Femur (tissue), 1 donor: ENCODE results near the gene CHMP6.
A peak's percentile ranks its signal among the peaks of the same experiment; 100 is the strongest.

ENCODE experiments used
- DNase-seq: peaks from one replicate; pipeline ENCODE4 v3.0.0-alpha.2; 2017

CHMP6 gene

DNA sequence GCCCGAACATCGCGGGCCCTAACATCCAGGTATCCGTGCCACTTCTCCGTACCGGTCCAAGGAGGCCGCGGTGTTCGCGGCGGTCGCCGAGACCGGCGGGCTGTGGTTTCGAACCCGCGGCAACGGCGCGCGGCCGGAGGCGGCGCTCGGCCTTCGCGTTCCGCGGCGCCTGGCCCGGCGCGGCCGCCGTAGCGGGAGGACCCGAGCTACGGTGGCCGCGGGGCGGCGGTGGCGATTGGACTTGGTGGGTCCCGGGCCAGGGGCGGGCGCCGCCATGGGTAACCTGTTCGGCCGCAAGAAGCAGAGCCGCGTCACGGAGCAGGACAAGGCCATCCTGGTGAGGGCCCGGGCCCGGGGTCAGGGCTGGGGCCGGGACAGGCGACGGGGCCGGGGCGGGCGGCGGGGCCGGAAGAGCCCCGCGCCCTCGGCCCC lies at the start of gene CHMP6:
Gene CHMP6 (plus strand): TSS at position 197 of the 432 bp plus-strand sequence. CDS start 78 bp downstream, at position 275.
- DNase-seq: peak; percentile 84

DNA sequence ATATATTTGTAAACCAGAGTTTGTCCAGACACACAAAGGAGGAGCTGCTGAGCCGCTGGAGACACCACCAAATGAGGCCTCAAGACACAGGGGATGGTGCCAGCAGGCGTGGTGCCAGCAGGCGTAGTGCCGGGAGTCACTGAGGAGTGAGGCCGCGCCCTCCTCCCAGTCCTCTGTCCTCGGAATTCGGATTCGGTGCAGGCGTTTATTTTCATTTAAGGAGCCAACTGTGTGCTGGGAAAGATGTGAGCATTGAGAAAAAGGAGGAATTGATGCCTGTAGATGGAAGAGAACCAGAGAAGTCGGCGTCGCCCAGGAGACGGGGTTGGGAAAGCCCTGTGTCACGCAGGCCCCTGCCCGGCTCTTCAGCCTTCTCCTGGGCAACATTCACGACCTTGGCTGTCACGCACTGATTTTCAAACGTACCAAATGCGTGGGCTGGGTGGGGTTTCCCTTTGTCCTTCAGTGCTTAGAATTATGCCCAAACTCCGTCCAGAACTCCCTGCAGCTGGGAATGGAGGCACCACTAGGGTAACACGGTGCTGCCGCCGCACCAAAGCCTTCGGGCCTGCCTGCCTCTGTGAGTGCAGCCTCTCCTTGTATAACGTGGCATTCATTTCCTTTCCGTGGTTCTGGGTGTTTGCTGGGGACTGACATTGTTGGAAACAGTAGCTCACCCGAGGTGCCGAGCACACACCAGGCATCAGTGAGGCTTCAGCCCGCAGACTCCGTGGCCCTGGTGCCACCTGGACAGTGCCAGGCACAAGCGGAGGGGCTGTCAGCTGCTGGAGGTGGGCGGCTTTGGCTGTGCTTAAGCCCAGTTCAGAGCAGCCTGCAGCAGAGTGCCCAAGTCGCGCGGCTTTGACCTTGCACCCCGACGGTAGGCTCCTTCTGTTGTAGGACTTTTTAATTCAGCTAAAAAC lies 49.0 kb upstream of the CHMP6 start:
- peak; percentile 96 for DNase-seq

DNA sequence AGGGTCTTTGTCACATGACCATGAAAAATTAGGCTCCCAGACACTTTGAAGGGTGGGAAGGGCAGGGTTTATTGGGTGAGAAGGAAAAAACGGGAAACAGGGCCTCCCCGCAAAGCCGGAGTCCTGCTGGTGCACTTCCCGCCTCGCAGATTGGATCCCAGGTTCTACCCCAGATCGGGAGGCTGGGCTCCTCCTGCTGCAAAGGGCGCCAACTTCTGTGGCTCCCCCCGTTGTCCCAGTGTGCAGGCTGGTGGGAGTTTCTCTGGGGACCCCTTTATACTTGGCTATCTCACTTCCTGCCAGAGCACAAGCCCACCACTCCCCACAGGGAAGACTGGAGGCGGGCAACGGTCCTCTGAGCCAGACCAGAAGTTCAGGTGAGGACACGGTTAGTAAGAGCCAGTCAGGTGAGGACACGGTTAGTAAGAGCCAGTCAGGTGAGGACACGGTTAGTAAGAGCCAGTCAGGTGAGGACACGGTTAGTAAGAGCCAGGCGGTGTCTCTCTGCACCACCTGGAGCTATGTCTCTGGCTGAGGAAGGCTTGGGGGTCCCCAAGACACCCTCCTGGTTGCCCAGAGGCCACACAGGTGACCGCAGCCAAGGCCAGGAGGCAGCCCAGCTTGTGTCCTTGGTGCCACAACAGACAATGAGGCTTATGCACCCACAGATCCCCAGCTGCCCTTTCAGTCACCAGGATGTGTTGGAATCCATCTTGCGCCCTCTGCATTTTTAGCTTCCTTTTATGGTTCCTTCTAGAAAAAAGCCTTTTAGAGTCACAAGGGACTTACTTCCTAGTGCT lies 48.1 kb upstream of the CHMP6 start:
- no peak for DNase-seq

DNA sequence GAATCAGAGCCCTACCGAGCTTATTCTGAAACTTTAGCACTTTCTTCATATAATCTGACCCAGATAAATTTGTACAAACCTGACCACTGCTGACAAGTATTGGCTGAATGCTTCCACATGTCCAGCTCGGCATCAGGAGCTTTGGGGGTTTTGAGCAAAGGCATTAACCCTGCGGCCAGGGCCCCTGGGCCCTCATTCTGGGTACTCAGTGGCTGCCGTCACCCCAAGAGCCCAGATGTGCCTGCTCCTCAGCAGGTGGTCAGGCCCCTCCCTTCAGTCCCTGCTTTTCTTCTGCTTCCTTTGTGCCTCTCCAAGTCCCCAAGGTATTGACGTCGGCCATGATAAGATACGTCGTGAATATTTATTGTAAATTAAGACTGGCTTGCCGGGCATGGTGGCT lies 47.3 kb upstream of the CHMP6 start:
- no peak for DNase-seq

DNA sequence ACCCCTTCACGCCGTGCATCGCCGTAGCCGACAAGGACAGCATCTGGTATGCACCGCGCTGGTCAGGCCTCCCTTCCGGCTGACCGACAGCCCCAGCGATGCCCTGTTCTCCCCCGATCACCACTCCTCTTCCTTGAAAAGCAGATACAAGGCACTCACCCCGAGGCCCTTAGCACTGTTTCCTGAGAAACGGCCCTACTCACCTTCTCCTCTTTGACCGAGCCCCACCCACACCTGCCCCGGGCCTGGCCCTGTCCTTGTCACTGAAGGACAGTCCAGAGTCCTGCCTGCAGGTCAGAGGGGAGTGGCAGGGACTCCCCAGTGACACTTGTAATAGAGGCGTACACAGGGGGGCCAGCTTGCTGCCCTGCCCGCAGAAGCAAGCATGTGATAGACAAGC lies 45.9 kb upstream of the CHMP6 start:
- DNase-seq: no peak

DNA sequence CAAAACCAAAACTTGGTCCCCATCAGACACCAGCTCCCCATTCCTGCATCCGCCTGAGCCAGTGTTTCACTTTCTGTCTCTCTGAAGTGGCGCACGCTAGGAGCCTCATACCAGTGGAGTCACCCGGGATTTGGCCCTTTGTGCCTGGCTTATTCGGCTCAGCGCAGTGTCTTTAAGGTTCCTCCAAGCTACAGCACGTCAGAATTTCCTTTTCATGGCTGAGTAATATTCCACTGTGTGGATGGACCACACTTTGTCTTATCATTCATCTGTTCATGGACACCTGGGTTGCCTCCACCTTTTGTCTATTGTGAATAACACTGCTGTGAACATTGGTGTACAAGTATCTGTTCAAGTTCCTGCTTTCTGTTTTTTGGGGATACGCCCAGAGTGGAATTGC lies 45.2 kb upstream of the CHMP6 start:
- DNase-seq: no peak

DNA sequence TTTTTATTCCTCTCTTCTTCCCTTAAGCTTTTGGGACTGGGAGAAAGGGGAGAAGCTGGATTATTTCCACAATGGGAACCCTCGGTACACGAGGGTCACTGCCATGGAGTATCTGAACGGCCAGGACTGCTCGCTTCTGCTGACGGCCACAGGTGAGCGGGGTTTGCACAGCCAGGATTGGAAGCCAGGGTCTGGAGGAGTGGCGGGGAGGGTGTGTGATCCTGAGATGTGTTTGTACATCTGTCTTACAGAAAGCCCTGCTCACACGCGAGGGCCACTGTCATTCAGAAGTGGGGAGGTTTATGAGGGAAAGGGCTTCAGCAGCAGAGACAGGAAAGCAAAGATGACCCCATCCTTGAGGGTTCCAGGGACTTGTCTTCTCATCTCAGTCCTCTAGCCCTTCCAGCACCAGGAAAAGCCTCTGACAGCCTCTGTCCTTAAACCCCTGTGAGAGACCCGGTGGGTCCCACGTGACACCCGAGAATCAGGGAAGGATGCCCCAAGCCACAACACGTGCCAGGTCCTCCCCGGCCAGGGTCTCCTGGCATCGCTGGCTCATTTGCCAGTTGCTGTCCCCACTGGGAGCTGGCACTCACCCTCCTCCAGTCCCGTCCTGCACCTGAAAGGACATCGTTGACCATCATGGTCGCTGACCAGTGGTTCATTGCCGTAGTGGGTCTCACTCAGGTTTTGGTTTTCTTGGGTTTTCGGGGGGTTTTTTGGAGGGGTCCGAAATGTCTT lies 44.3 kb upstream of the CHMP6 start:
- no peak for DNase-seq

DNA sequence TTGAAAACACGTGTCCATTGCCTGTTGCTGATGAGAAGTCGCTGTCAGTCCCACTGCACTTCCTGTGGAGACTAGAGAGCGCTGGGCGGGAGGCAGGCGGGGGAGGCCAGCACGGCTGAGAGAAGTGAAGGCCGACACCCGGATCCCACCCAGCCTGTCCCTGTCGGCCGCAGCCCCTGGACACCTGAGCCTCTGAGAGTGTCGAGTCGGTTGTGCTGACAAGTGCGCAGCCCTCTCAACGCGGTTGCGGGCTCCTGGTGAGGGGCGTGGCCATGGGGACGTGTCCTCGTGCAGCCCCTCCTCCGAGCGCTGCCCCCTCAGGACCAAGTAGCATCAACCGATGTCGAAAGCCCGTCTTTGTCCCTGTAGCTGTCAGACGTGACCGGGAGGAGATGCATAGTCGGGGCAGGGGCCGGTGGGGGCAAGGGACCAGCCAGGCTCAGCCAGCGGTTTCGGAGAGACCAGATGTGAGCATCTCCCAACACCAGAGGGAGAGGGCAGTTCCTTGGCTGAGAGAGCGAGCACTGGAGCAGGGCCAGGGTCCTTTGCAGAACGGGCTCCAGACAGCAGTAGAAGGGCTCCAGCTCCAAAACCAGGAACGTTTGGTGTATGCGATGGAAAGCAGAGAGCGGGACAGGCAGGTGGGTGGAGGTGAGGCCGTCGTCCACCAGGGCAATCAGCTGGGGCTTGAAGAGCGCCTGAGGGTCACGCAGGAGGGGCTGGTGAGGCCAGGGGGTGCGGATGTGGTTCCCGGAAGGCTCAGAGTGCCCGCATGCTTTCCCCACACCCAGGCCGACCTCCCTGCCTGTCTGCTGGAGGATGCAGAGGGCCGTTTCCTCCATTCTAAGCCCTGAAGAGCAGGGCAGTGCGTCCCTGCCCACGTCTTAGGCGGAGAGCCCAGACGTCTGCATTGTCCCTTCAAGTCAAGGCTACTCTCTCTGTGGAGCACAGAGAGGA lies 43.3 kb upstream of the CHMP6 start:
- no peak for DNase-seq

DNA sequence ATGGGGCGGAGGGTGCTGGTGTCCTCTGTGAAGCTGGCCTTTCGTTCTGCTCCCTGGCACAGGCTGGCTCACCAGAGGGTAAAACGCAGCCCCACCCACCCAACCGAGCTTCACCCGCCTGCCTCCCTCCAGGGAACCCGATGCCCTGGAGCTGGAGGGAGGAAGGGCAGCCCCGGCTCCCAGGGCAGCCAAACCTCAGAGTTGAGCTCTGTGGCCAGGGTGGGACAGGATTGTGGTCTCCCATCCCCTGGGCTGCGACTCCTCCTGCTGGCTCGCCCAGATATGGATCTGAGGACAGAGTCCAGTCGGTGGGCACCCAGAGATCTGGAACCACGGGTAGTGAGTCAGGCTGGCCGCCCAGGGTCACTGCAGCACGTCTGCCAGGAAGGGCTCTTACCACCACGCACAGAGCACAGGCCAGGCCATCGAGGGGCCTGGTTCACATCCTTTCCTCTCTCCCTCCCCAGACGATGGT lies 42.6 kb upstream of the CHMP6 start:
- DNase-seq: no peak

DNA sequence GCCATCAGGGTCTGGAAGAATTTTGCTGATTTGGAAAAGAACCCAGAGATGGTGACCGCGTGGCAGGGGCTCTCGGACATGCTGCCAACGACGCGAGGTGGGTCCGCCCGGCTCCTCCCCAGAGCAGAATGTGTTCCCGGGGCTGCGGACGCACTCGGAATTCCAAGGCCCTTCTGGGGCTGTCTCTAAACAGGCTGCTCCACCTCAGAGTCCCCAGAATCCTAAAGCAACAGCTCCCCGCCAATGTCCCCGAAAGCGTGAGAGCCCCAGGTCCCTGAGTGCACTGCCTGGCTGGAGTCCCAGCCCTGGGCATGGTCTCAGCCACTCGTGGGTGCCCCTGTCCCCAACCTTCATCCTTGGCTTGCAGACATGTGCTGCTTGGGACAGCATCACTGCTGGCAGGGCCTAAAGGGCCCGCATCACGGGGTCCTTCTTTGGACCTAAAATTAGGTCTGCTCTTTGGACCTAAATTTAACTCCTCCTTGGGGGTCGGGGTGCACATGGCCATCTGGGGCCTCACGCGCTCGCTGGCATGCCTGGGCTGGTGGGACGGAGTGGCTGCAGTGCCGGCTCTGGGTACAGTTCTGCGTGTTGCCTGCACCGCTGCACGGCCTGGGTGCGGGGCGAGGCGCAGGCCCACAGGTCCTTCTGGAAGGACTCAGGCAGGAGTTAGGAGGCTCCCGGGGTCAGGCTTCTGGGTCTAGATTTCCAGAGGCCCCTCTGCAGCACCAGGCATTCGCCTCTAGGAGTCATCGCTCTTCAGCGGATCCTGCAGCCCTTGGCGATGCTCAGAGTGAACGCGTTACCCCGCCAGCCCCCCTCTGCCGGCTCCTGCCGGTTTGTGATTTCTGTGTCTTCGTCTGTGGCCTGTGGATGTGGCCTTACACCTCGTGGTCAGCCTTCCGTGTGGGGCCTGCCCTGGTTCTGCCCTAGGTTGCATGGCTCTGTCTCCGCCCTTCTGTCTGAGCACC lies 41.9 kb upstream of the CHMP6 start:
- peak; percentile 20 for DNase-seq

DNA sequence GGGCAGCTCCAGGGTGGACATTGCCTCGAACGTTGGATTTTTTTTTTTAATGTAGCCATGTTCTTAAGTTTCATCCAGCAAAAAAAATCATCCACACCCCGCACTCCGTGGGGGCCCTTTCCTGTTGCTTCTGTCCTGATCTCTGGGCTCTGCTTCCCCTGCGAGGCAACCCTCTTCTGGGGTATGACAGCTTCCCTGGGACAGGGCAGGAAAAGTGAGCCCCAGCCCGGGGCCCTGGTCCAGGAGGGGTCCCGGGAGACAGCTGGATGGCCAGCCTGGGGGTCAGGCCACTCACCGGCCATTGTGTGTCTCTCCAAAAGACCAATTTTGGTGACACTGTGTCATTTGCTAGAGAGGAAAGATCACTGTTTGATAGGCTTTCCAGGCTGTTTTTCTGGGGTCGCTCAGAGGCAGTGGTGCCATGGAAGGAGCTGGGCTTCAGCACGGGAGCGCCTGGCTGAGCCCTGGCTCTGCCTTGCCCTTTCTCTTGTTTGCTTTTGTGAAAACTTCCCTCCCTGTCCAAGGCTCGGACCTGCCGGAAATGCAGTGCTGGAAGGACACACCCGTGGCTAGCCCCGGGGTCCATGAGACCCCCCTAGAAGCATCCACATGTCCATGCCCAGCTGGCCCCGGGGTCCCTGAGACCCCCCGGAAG lies 41.0 kb upstream of the CHMP6 start:
- no peak for DNase-seq

DNA sequence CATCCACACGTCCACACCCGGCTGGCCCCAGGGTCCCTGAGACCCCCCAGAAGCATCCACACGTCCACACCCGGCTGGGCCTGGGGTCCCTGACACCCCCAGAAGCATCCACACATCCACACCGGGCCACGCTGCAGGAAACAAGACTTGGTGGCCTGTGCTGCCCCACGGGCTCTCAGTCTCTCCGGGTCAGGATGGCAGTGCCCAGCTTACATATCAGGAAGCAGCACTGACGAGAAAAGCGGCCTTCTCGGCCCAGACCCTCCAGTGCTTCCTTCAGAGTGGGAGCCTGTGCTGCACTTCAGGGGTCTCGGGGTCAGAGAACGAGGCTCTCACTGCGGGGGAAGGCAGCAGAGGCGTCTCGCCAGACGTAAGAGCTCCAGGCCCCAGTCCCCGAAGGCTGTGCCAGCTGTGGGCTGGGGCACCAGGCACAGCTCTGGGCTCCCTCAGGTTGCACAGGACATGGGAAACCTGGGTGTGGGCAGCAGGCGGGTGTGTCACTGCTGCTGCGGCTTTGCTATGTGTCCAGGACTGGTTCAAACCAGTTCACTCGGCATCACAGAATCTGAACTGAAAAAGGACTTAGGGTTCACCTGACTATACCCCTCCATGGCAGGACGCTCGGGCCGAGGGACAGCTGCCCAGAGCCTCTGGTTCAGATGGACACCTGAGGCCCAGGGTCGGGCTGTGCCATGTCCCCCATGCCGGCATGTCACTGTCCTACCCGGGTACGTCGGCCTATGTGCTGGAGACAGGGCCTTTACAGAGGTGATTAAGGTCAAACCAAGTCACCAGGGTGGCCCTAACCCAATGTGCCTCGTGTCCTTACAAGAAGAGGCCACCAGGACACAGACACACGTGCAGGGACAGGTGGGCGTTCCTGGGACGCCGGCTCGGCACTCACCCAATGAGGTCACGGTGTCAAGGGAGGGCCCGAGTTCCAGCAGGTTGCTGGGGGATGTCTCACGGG lies 40.2 kb upstream of the CHMP6 start:
- DNase-seq: no peak

DNA sequence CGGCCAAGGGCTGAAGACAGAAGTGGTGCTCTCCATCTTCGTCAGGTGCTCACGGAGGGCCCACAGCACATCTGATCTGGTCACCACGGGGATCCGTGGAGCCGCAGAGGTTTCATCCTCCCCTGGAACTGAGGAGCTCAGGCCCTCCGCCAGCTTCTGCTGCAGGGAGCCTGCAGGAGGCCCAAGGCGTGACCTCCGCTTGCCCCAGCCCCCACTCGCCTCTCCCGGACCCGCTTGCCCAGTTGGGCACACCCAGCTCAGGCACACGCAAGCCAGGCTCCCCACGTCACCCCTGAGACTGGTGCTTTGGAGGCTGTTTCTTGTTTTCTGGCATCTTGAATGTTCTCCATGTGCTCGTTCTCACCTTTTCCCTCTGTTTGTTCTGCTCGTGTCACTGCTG lies 39.4 kb upstream of the CHMP6 start:
- DNase-seq: no peak

DNA sequence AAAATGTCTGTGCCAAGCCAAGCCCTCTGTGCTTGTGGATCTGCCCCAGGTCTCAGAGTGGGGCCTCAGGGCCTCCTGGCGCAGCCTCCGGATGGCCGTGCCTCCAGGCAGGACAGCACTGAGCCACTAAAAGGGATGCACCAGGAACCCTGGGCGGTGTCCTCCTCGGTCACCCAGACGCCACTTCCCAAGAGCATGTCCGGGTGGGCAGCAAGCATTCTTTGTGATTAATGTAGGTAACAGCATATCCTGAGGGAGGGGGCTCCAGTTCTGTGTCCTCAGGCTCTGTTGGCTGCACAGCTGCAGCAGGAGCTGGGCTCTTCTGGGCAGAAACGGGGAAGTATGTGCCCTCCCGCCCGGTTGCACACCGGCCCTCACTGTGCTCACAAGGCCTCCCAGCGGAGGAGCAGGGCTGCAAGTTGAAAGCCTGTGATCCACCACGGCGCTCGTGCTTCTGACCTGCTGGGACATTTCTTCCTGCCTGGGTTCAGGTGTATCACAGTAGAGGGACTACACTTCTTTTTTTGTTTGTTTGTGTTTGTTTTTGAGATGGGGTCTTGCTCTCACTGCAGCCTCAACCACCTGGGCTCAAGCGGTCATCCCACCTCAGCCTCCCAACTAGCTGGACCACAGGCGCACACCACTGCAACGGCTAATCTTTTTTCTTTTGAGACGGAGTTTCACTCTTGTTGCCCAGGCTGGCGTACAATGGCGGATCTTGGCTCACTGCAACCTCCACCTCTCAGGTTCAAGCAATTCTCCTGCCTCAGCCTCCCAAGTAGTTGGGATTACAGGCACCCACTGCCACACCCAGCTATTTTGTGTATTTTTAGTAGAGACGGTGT lies 37.9 kb upstream of the CHMP6 start:
- DNase-seq: peak; percentile 32

DNA sequence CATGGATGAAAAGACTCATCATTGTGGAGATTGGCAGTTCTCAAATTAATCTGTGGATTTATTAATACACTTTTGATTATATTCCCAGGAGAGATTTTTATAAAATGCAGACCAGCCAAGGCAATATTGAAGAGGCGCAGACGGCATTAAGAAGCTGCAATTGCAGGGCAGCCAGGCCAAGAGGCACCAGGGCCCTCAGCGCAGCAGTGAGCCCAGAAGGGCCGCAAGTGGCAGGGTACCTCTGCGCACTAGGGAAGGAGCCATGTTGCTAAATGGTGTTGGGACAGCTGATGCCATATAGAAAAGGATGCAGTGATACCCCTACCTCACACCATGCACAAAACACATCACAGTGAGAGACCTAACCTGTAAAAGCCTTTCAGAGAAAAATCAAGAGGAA lies 36.6 kb upstream of the CHMP6 start:
- no peak for DNase-seq

DNA sequence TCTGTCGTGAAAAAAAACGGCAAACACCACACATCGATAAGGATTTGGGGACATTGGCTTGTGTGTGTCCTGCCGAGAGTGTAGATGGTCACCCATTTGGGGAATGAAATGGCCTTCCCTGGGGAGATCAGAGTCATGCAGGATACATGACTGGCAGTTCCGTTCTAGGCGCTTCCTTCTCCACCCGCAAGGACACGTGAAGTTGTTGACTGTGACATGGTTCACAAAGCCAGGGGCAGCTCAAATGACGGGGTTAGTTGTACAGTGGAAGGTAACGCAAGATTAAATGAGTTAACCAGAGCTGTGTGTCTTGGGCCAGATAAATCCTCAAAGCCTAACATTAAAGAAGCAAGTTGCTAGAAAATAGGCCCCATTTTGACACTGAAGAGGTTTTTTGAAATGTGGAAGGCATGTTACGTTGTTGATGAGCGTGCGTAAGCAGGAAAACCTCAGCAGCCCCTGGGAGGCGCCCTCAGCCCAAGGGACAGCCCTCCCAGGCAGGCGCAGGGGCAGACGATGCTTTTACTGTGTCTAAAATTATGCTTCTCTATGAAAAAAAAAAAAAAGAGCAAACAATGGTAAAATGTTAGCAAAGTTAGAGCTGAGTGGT lies 35.9 kb upstream of the CHMP6 start:
- peak; percentile 29 for DNase-seq
